GM23248 (cell line): ENCODE measurements around the gene RFX8. TPM values are rescaled to one million over a fixed set of nuclear protein-coding genes. Genes with fewer than 3 reads are reported as not detected.

Experiments used
- DNase-seq: peaks from one replicate; pipeline ENCODE4 v3.0.0-alpha.2; 2015
- H2AFZ ChIP-seq: fragments of 200-600 bp; sonication (generic); 2 replicates; pipeline ENCODE4 v1.6.1; 2016; ENCODE audit warnings: antibody characterized with exemption
- H3F3A ChIP-seq: fragments of 200-600 bp; sonication (generic); 2 replicates; pipeline ENCODE4 v1.6.1; 2016; ENCODE audit warnings: mild to moderate bottlenecking, antibody characterized with exemption, mixed run types; ENCODE audit not compliant: insufficient read depth
- H3K27ac ChIP-seq: fragments of 200-600 bp; sonication (generic); 2 replicates; pipeline ENCODE4 v1.5.1; 2016; ENCODE audit warnings: mild to moderate bottlenecking
- H3K27me3 ChIP-seq: fragments of 200-600 bp; sonication (generic); replicated peaks from 2 replicates; pipeline ENCODE4 v1.6.1; 2016; ENCODE audit warnings: mild to moderate bottlenecking; ENCODE audit not compliant: insufficient read depth
- H3K36me3 ChIP-seq: fragments of 200-600 bp; sonication (generic); 2 replicates; pipeline ENCODE4 v1.6.1; 2016; ENCODE audit warnings: low read depth, mild to moderate bottlenecking
- H3K4me1 ChIP-seq: fragments of 200-600 bp; sonication (generic); 2 replicates; pipeline ENCODE4 v1.6.1; 2016; ENCODE audit warnings: mild to moderate bottlenecking; ENCODE audit not compliant: insufficient read depth
- H3K4me2 ChIP-seq: fragments of 200-600 bp; sonication (generic); one replicate; pipeline ENCODE4 v1.6.1; 2016; ENCODE audit warnings: mild to moderate bottlenecking; ENCODE audit not compliant: unreplicated experiment
- H3K4me3 ChIP-seq: fragments of 200-600 bp; sonication (generic); 2 replicates; pipeline ENCODE4 v1.5.1; 2016; ENCODE audit warnings: mild to moderate bottlenecking
- H3K79me2 ChIP-seq: fragments of 200-600 bp; sonication (generic); 2 replicates; pipeline ENCODE4 v1.6.1; 2016; ENCODE audit warnings: mild to moderate bottlenecking; ENCODE audit not compliant: insufficient read depth
- H3K9ac ChIP-seq: fragments of 200-600 bp; sonication (generic); 2 replicates; pipeline ENCODE4 v1.6.1; 2016; ENCODE audit warnings: mild to moderate bottlenecking
- H3K9me2 ChIP-seq: fragments of 200-600 bp; sonication (generic); 2 replicates; pipeline ENCODE4 v1.6.1; 2016; ENCODE audit warnings: mixed run types, mild to moderate bottlenecking, moderate library complexity; ENCODE audit not compliant: insufficient read depth
- H3K9me3 ChIP-seq: fragments of 200-600 bp; sonication (generic); one replicate; pipeline ENCODE4 v1.6.1; 2017; ENCODE audit warnings: low read depth
- H4K20me1 ChIP-seq: fragments of 200-600 bp; sonication (generic); 2 replicates; pipeline ENCODE4 v1.6.0; 2016; ENCODE audit not compliant: insufficient read depth
- EZH2 ChIP-seq: fragments of 200-600 bp; sonication (generic); IDR thresholded peaks from 2 replicates; pipeline ENCODE4 v1.6.1; 2018; ENCODE audit warnings: antibody characterized with exemption, mild to moderate bottlenecking; ENCODE audit not compliant: insufficient read depth, poor library complexity, severe bottlenecking
- EZH2phosphoT487 ChIP-seq: fragments of 200-600 bp; sonication (generic); IDR thresholded peaks from 2 replicates; pipeline ENCODE4 v1.6.1; 2018; ENCODE audit warnings: antibody characterized with exemption, moderate library complexity, mild to moderate bottlenecking, low read depth; ENCODE audit not compliant: insufficient read depth
- WGBS, 2 experiments: methylation state at CpG; one replicate each; pipeline ENCODE4 v1.1.6; 2015 to 2017; ENCODE audit warnings: low lambda C conversion rate in 2 of 2, low coverage in 1 of 2; ENCODE audit errors: missing lambda C conversion rate in 2 of 2; 5-methylcytosine and 5-hydroxymethylcytosine counted together
- in situ Hi-C: fragments of 300-500 bp; cut with MboI; formaldehyde crosslinking; loops from 2 replicates; pipeline ENCODE4 v1.15.0; 2020
- polyA plus RNA-seq: library from polyadenylated mRNA; unstranded; fragments of >200 nt; fragmentation: Nextera tagmentation; extraction: Ambion mirVana; gene quantifications from 2 replicates; pipeline ENCODE4 v1.2.1, GENCODE V29; 2016
- total RNA-seq: library from RNA; depleted of rRNA; stranded (reverse); fragments of >200 nt; shearing (Covaris generic); gene quantifications from 2 replicates; pipeline ENCODE4 v1.2.3, GENCODE V29; 2014

The RFX8 gene
- total and polyA plus RNA-seq, 2 experiments from 2014 or later, result 5.9 to 6.4 TPM

GRCh38 chr2:101416609-101417008 lies 58.3 kb downstream of the RFX8 start:
- in situ Hi-C loops, result loop anchor here (10.0 kb wide), 2 partner anchors 278 to 428 kb away; partner anchors contain the start of gene MAP4K4
- H3K9me2 ChIP-seq, result no peaks in the 10 kb centered on the region
- no peak overlapping the region for H3K4me3 ChIP-seq
- 98 to 99% methylated on average over 5 of the region's 5 CpGs for WGBS, 2 experiments
- H3K9me3 ChIP-seq, result no peaks in the 10 kb centered on the region
- no peak overlapping the region for H2AFZ ChIP-seq
- H3K27ac ChIP-seq, result no peak overlapping the region
- no peak overlapping the region for H3K9ac ChIP-seq
- H3K27me3 ChIP-seq, result no peaks in the 10 kb centered on the region
- H3F3A ChIP-seq, result peaks cover 5% of the 10 kb centered on the region; the same call in 1 of the 2 replicates
- H3K36me3 ChIP-seq, result no peaks in the 10 kb centered on the region
- no peaks in the 10 kb centered on the region for H4K20me1 ChIP-seq
- DNase-seq, result no peak
- H3K4me1 ChIP-seq, result peaks cover 6% of the 10 kb centered on the region; the same call in 1 of the 2 replicates
- H3K4me2 ChIP-seq, result no peak overlapping the region
- no peaks in the 10 kb centered on the region for H3K79me2 ChIP-seq
- no peak for TF ChIP-seq EZH2phosphoT487
- no peak for TF ChIP-seq EZH2

- H4K20me1 ChIP-seq, result no peaks in the 10 kb centered on the region
- no peaks in the 10 kb centered on the region for H3K9me3 ChIP-seq
- H3K27me3 ChIP-seq, result no peaks in the 10 kb centered on the region
- H3K4me1 ChIP-seq, result peaks cover 6% of the 10 kb centered on the region; the same call in 1 of the 2 replicates
- H3K27ac ChIP-seq, result no peak overlapping the region
- no peaks in the 10 kb centered on the region for H3K9me2 ChIP-seq
- DNase-seq, result no peak
- no peak overlapping the region for H3K9ac ChIP-seq
- in situ Hi-C loops, result loop anchor here (10.0 kb wide), 2 partner anchors 279 to 429 kb away; partner anchors contain the start of gene MAP4K4
- H3K4me3 ChIP-seq, result no peak overlapping the region
- H3K79me2 ChIP-seq, result no peaks in the 10 kb centered on the region
- H3F3A ChIP-seq, result no peaks in the 10 kb centered on the region
- no peak overlapping the region for H2AFZ ChIP-seq
- no peak for TF ChIP-seq EZH2phosphoT487
- no peak for TF ChIP-seq EZH2
- no peaks in the 10 kb centered on the region for H3K36me3 ChIP-seq
- H3K4me2 ChIP-seq, result no peak overlapping the region
- 100% methylated on average over 3 of the region's 3 CpGs for WGBS, 2 experiments
Observed at GRCh38 chr2:101415884-101416283, 59.0 kb downstream of the RFX8 start.

- no peak overlapping the region for H3K4me2 ChIP-seq
- in situ Hi-C loops, result loop anchor here (10.0 kb wide), 2 partner anchors 280 to 430 kb away; partner anchors contain the start of gene MAP4K4
Observed at GRCh38 chr2:101415220-101415619, 59.7 kb downstream of the RFX8 start.

GRCh38 chr2:101412092-101412694 lies 62.7 kb downstream of the RFX8 start:
- in situ Hi-C loops, result loop anchor here (10.0 kb wide), 2 partner anchors 283 to 433 kb away; partner anchors contain the start of gene MAP4K4
- H3K9me3 ChIP-seq, result no peaks in the 10 kb centered on the region
- TF ChIP-seq EZH2phosphoT487, result no peak
- H3K79me2 ChIP-seq, result no peaks in the 10 kb centered on the region
- no peaks in the 10 kb centered on the region for H3K36me3 ChIP-seq
- H2AFZ ChIP-seq, result no peak overlapping the region
- WGBS, 2 experiments, result 98 to 99% methylated on average over 9 of the region's 9 CpGs
- H4K20me1 ChIP-seq, result no peaks in the 10 kb centered on the region
- H3K27ac ChIP-seq, result no peak overlapping the region
- no peak overlapping the region for H3K4me2 ChIP-seq
- H3F3A ChIP-seq, result peaks cover 4% of the 10 kb centered on the region; the same call in 1 of the 2 replicates
- no peak overlapping the region for H3K9ac ChIP-seq
- H3K9me2 ChIP-seq, result no peaks in the 10 kb centered on the region
- no peaks in the 10 kb centered on the region for H3K27me3 ChIP-seq
- 0 out of 2 replicates have a peak, but pooled peaks cover under 1% of the 10 kb centered on the region for H3K4me1 ChIP-seq
- DNase-seq, result no peak
- H3K4me3 ChIP-seq, result no peak overlapping the region

More at GRCh38 chr2:101415220-101415619, 59.7 kb downstream of the RFX8 start:
- no peaks in the 10 kb centered on the region for H3K27me3 ChIP-seq
- no peak overlapping the region for H3K27ac ChIP-seq
- no peak overlapping the region for H3K9ac ChIP-seq
- no peak overlapping the region for H3K4me3 ChIP-seq
- H3K9me3 ChIP-seq, result no peaks in the 10 kb centered on the region
- no peaks in the 10 kb centered on the region for H3K79me2 ChIP-seq
- no peak overlapping the region for H2AFZ ChIP-seq
- WGBS, 2 experiments, result 100% methylated on average over 2 of the region's 2 CpGs
- DNase-seq, result no peak
- H3K36me3 ChIP-seq, result no peaks in the 10 kb centered on the region
- H3F3A ChIP-seq, result no peaks in the 10 kb centered on the region
- TF ChIP-seq EZH2phosphoT487 (no peak), EZH2 (no peak)
- 0 out of 2 replicates have a peak, but pooled peaks cover under 1% of the 10 kb centered on the region for H3K4me1 ChIP-seq
- H3K9me2 ChIP-seq, result no peaks in the 10 kb centered on the region
- H4K20me1 ChIP-seq, result no peaks in the 10 kb centered on the region
